Cortex of kidney (tissue), 1 donor: ENCODE results near the gene GOSR2.
"Not testable (repeated sequence)": the region's sequence is repeated elsewhere in the genome, so short reads cannot be mapped to it uniquely, and the experiment has no call there.

ENCODE experiments used
- DNase-seq: peaks from one replicate; lab custom pipeline; 2025; lab: John Stamatoyannopoulos, UW

GOSR2 gene

GRCh38 chr17:46930051-46930450 is 7.1 kb downstream of the GOSR2 start:
- DNase-seq: no peak

- DNase-seq: no peak
Observed at GRCh38 chr17:46931596-46931995, 8.6 kb downstream of the GOSR2 start.

GRCh38 chr17:46935658-46936266 is 12.8 kb downstream of the GOSR2 start:
- DNase-seq: no peak

- no peak for DNase-seq
Observed at GRCh38 chr17:46940692-46941404, 17.9 kb downstream of the GOSR2 start.

GRCh38 chr17:46942441-46943217 is 19.7 kb downstream of the GOSR2 start:
- DNase-seq: no peak

GRCh38 chr17:46943218-46943500 is 20.2 kb downstream of the GOSR2 start:
- no peak for DNase-seq

- no peak for DNase-seq
Observed at GRCh38 chr17:46943501-46944393, 20.8 kb downstream of the GOSR2 start.

GRCh38 chr17:46944931-46945330 is 22.0 kb downstream of the GOSR2 start:
- DNase-seq: no peak

- DNase-seq: no peak
Observed at GRCh38 chr17:46947216-46947615, 24.3 kb downstream of the GOSR2 start.

GRCh38 chr17:46948544-46948943 is 25.6 kb downstream of the GOSR2 start:
- DNase-seq: no peak

- DNase-seq: no peak
Observed at GRCh38 chr17:46949291-46950174, 26.6 kb downstream of the GOSR2 start.

GRCh38 chr17:46950342-46950996 is 27.5 kb downstream of the GOSR2 start:
- DNase-seq: no peak

GRCh38 chr17:46950997-46951621 is 28.1 kb downstream of the GOSR2 start:
- no peak for DNase-seq

- DNase-seq: no peak
Observed at GRCh38 chr17:46951706-46952105, 28.7 kb downstream of the GOSR2 start.

- DNase-seq: no peak
Observed at GRCh38 chr17:46952115-46952514, 29.2 kb downstream of the GOSR2 start.

- DNase-seq: not testable (repeated sequence)
Observed at GRCh38 chr17:46953191-46953590, 30.2 kb downstream of the GOSR2 start.

- DNase-seq: no peak
Observed at GRCh38 chr17:46958041-46958591, 35.2 kb downstream of the GOSR2 start.

- no peak for DNase-seq
Observed at GRCh38 chr17:46960152-46960551, 37.2 kb downstream of the GOSR2 start.

- DNase-seq: no peak
Observed at GRCh38 chr17:46962374-46962790, 39.4 kb downstream of the GOSR2 start.

GRCh38 chr17:46963571-46963970 is 40.6 kb downstream of the GOSR2 start:
- no peak for DNase-seq
